PFSK-1 (cell line): ENCODE measurements around the gene DOCK9.

Experiments used
- POLR2AphosphoS5 ChIP-seq: IDR thresholded peaks from 2 replicates; pipeline ENCODE4 v1.6.1; 2012; ENCODE audit warnings: low read depth, mild to moderate bottlenecking, control low read depth, low read length, moderate library complexity
- SIN3A ChIP-seq: IDR thresholded peaks from 2 replicates; pipeline ENCODE4 v1.6.1; 2012; ENCODE audit warnings: mild to moderate bottlenecking, low read length, moderate library complexity, borderline replicate concordance; ENCODE audit not compliant: insufficient read depth
- TAF1 ChIP-seq: IDR thresholded peaks from 2 replicates; pipeline ENCODE4 v1.6.1; 2012; ENCODE audit warnings: low read length, control low read depth, borderline replicate concordance; ENCODE audit not compliant: insufficient read depth
- TF ChIP-seq, protein P1 (sequence below), 2 experiments: IDR thresholded peaks; 2 replicates each; pipeline versions ENCODE4 v1.6.1 to v1.8.0; 2011 to 2012; ENCODE audit warnings: low read depth in 2 of 2, low read length in 2 of 2, control low read depth in 1 of 2, inconsistent platforms in 1 of 2, mild to moderate bottlenecking in 1 of 2, moderate library complexity in 1 of 2; ENCODE audit not compliant: insufficient read depth in 1 of 2

DNA sequence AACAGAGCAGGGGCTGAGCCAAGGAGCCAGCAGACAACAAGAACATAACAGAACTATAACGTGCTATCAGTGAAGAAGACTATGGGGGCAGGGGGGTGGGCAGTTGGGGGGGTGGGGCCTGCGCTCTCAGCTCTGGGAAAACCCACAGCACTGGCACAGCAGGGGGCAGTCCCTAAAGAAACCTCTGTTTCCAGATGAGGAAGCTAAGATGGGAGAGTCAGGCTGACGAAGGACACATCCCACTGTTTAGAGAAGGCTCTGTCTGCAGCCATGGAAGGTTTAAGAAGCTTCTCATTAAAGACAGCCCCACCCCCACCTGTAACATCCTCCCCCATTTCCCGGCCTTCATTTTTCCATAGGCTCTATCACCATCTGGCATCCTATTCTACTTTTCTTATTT, 7.1 kb upstream of the DOCK9 start:
- TF ChIP-seq POLR2AphosphoS5 (no peak), TAF1 (no peak), SIN3A (no peak)
- TF ChIP-seq, protein P1, sequence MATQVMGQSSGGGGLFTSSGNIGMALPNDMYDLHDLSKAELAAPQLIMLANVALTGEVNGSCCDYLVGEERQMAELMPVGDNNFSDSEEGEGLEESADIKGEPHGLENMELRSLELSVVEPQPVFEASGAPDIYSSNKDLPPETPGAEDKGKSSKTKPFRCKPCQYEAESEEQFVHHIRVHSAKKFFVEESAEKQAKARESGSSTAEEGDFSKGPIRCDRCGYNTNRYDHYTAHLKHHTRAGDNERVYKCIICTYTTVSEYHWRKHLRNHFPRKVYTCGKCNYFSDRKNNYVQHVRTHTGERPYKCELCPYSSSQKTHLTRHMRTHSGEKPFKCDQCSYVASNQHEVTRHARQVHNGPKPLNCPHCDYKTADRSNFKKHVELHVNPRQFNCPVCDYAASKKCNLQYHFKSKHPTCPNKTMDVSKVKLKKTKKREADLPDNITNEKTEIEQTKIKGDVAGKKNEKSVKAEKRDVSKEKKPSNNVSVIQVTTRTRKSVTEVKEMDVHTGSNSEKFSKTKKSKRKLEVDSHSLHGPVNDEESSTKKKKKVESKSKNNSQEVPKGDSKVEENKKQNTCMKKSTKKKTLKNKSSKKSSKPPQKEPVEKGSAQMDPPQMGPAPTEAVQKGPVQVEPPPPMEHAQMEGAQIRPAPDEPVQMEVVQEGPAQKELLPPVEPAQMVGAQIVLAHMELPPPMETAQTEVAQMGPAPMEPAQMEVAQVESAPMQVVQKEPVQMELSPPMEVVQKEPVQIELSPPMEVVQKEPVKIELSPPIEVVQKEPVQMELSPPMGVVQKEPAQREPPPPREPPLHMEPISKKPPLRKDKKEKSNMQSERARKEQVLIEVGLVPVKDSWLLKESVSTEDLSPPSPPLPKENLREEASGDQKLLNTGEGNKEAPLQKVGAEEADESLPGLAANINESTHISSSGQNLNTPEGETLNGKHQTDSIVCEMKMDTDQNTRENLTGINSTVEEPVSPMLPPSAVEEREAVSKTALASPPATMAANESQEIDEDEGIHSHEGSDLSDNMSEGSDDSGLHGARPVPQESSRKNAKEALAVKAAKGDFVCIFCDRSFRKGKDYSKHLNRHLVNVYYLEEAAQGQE (IDR thresholded peaks at IDR 0.05; ENCODE audit: insufficient read depth in 1 of 2, low read depth in 2 of 2, low read length in 2 of 2) = no peak
